K562 (cell line): Measurements from ENCODE around the gene PLCE1.

Experiments
- MAX ChIP-seq: sonication (generic); formaldehyde crosslinking; IDR thresholded peaks from 2 replicates; pipeline ENCODE4 v1.9.0; 2022; ENCODE audit warnings: mild to moderate bottlenecking, missing genetic modification reagents
- MXI1 ChIP-seq: IDR thresholded peaks from 2 replicates; pipeline ENCODE4 v1.6.1; 2011; ENCODE audit warnings: low read depth, mild to moderate bottlenecking, improper control_type of control experiment, low read length
- RNF2 ChIP-seq: sonication (generic); IDR thresholded peaks from 2 replicates; pipeline ENCODE4 v1.6.1; 2016
- TF ChIP-seq, protein P1 (sequence below): sonication (generic); formaldehyde crosslinking; IDR thresholded peaks from 2 replicates; pipeline ENCODE4 v1.8.1; 2023; ENCODE audit warnings: mild to moderate bottlenecking, missing genetic modification reagents, moderate library complexity

DNA sequence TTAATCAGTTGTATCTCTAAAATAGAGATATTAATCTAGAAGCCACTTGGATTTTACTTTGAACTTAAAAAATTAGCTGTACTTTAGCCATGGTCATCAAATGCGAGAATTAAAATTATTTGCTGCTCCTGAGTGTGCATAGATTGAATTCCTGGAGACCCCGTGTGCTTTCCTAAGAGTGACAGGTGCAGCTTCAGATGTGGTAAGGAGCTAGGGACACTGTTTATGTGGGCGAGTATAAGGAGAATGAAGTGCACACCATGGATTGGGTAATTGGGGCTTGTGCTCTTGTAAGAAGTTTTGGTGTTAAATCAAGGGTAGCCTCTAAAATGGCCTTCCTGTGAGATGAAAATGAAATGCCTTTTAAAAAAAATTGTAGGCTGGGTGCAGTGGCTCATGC is 9.8 kb downstream of the PLCE1 start:
- TF ChIP-seq MAX (CRISPR knock-in tag) (no peak), RNF2 (no peak), MXI1 (no peak)
- TF ChIP-seq, protein P1, sequence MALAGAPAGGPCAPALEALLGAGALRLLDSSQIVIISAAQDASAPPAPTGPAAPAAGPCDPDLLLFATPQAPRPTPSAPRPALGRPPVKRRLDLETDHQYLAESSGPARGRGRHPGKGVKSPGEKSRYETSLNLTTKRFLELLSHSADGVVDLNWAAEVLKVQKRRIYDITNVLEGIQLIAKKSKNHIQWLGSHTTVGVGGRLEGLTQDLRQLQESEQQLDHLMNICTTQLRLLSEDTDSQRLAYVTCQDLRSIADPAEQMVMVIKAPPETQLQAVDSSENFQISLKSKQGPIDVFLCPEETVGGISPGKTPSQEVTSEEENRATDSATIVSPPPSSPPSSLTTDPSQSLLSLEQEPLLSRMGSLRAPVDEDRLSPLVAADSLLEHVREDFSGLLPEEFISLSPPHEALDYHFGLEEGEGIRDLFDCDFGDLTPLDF (CRISPR knock-in tag), result no peak
